Nephron (organoid): ENCODE data around the gene TMEM117.

Experiments used
- H3K27ac Mint-ChIP-seq, 3 experiments: 2 replicates each; pipeline ENCODE4 v1.8.0; 2020; ENCODE audit warnings: mixed read lengths in 3 of 3, mild to moderate bottlenecking in 2 of 3, moderate library complexity in 1 of 3
- H3K27me3 Mint-ChIP-seq: 2 replicates; pipeline ENCODE4 v1.8.0; 2021; ENCODE audit warnings: low read depth, mild to moderate bottlenecking, moderate library complexity, mixed read lengths
- H3K36me3 Mint-ChIP-seq: 2 replicates; pipeline ENCODE4 v1.8.0; 2020; ENCODE audit warnings: low read depth, mixed read lengths
- H3K4me1 Mint-ChIP-seq: 2 replicates; pipeline ENCODE4 v1.8.0; 2020; ENCODE audit warnings: mixed read lengths
- H3K4me3 Mint-ChIP-seq, 3 experiments: 2 replicates each; pipeline ENCODE4 v1.8.0; 2020; ENCODE audit warnings: mild to moderate bottlenecking in 3 of 3, mixed read lengths in 3 of 3, moderate library complexity in 2 of 3
- H3K9me3 Mint-ChIP-seq: 2 replicates; pipeline ENCODE4 v1.8.0; 2020; ENCODE audit warnings: mixed read lengths
- CTCF ChIP-seq, 3 experiments: fragments of 200-600 bp; sonication (generic); IDR thresholded peaks; one replicate each; pipeline ENCODE4 v1.5.0; 2021; ENCODE audit warnings: antibody characterized with exemption in 3 of 3; ENCODE audit not compliant: unreplicated experiment in 3 of 3

TMEM117 gene

GRCh38 chr12:44114906-44115305 lies 279.0 kb downstream of the TMEM117 start:
- no peaks in the 10 kb centered on the region for H3K27me3 Mint-ChIP-seq
- no peak overlapping the region for H3K4me3 Mint-ChIP-seq
- no peaks in the 10 kb centered on the region for H3K4me1 Mint-ChIP-seq
- H3K27ac Mint-ChIP-seq = no peak overlapping the region
- no peak for TF ChIP-seq CTCF (IDR thresholded peaks at IDR 0.05; ENCODE audit: unreplicated experiment in 3 of 3)
- peaks cover 7% of the 10 kb centered on the region for H3K9me3 Mint-ChIP-seq
- H3K36me3 Mint-ChIP-seq = peaks cover 3% of the 10 kb centered on the region

- Mint-ChIP-seq H3K27ac (no peak overlapping the region), H3K36me3 (peaks cover 3% of the 10 kb centered on the region), H3K4me3 (no peak overlapping the region), H3K27me3 (no peaks in the 10 kb centered on the region), H3K9me3 (peaks cover 19% of the 10 kb centered on the region), H3K4me1 (no peaks in the 10 kb centered on the region)
- no peak for TF ChIP-seq CTCF (IDR thresholded peaks at IDR 0.05; ENCODE audit: unreplicated experiment in 3 of 3)
Measured at GRCh38 chr12:44117337-44117736, 281.5 kb downstream of the TMEM117 start.

GRCh38 chr12:44118946-44119345 lies 283.1 kb downstream of the TMEM117 start:
- no peak overlapping the region for H3K27ac Mint-ChIP-seq
- H3K36me3 Mint-ChIP-seq = peaks cover 3% of the 10 kb centered on the region

GRCh38 chr12:44126806-44127205 lies 290.9 kb downstream of the TMEM117 start:
- H3K4me1 Mint-ChIP-seq = no peaks in the 10 kb centered on the region
- H3K4me3 Mint-ChIP-seq = no peak overlapping the region

More at GRCh38 chr12:44118946-44119345, 283.1 kb downstream of the TMEM117 start:
- Mint-ChIP-seq H3K27me3 (no peaks in the 10 kb centered on the region), H3K9me3 (peaks cover 34% of the 10 kb centered on the region), H3K4me1 (no peaks in the 10 kb centered on the region), H3K4me3 (no peak overlapping the region)
- no peak for TF ChIP-seq CTCF (IDR thresholded peaks at IDR 0.05; ENCODE audit: unreplicated experiment in 3 of 3)

GRCh38 chr12:44127966-44128710 lies 292.3 kb downstream of the TMEM117 start:
- no peak for TF ChIP-seq CTCF (IDR thresholded peaks at IDR 0.05; ENCODE audit: unreplicated experiment in 3 of 3)
- H3K4me3 Mint-ChIP-seq = no peak overlapping the region
- H3K36me3 Mint-ChIP-seq = no peaks in the 10 kb centered on the region
- H3K9me3 Mint-ChIP-seq = peaks cover 11% of the 10 kb centered on the region
- no peak overlapping the region for H3K27ac Mint-ChIP-seq
- no peaks in the 10 kb centered on the region for H3K27me3 Mint-ChIP-seq
- H3K4me1 Mint-ChIP-seq = no peaks in the 10 kb centered on the region

More at GRCh38 chr12:44126806-44127205, 290.9 kb downstream of the TMEM117 start:
- TF ChIP-seq CTCF (IDR thresholded peaks at IDR 0.05; ENCODE audit: unreplicated experiment in 3 of 3) = no peak
- Mint-ChIP-seq H3K27ac (no peak overlapping the region), H3K36me3 (no peaks in the 10 kb centered on the region), H3K27me3 (no peaks in the 10 kb centered on the region), H3K9me3 (peaks cover 21% of the 10 kb centered on the region)

GRCh38 chr12:44143175-44143574 lies 307.3 kb downstream of the TMEM117 start:
- Mint-ChIP-seq H3K27me3 (no peaks in the 10 kb centered on the region), H3K36me3 (no peaks in the 10 kb centered on the region), H3K4me1 (no peaks in the 10 kb centered on the region), H3K27ac (no peak overlapping the region), H3K4me3 (no peak overlapping the region), H3K9me3 (peaks cover 3% of the 10 kb centered on the region)
- TF ChIP-seq CTCF (IDR thresholded peaks at IDR 0.05; ENCODE audit: unreplicated experiment in 3 of 3) = no peak
